ENCODE data around the gene JPT2.

The JPT2 gene

DNA sequence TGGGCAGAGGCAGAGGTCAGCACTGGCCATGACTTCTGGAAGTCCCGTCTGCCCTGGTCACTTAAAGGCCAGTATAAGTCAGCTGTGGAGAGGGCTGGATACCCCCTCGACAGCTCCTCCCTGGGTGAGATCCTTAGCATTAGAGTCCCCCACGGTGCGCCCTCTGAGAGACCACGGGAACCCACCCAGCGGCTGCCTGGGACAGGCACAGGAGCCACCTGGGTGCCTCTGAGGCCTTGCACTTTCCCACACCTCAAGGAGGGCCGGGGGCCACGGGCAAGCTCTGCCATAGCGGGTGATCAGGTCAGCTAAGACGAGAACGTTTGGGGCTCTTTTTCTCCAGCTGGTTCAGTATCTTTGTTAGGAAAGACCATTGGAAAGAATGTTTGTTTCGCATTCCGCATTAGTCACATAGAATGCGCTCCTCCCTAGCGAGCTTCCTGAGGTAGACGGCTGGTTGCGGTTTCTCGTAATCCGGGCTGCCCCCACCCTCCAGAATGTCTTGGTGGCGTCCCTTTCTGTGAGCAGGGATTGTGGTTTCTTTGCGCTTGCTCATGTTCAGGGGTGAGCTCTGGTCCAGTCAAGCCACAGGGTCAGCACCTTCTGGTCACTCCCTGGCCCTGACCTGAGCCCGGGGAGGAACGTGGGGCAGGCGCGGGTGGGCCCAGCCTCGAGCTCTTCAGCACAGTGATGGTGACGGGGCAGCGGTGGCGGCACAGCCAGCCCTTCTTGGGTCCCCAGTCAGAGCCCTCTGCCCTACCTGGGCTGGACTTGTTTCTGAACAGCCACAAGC is 68.0 kb downstream of the JPT2 start:
- Histone ChIP-seq H3K79me2 (ENCODE audit: control insufficient read depth, low read length) (no peaks in the 10 kb centered on the region), H3K4me1 (ENCODE audit: control insufficient read depth, low read length) (no peaks in the 10 kb centered on the region), H4K20me1 (ENCODE audit: control insufficient read depth, insufficient read depth, low read depth, low read length) (no peaks in the 10 kb centered on the region), H3K27ac (ENCODE audit: low read depth, low read length) (no peak overlapping the region), H3K9me2 (replicated peaks; ENCODE audit: control insufficient read depth, low read length) (no peaks in the 10 kb centered on the region), H3K9me3 (ENCODE audit: control insufficient read depth, insufficient read depth, low read length) (no peaks in the 10 kb centered on the region), H3K4me2 (ENCODE audit: low read length) (no peak overlapping the region), H3F3A (ENCODE audit: control insufficient read depth, insufficient read depth) (no peaks in the 10 kb centered on the region), H3K36me3 (ENCODE audit: control insufficient read depth, low read length) (peaks cover 57% of the 10 kb centered on the region), H3K4me3 (ENCODE audit: low read length) (no peak overlapping the region), H3K27me3 (ENCODE audit: control insufficient read depth, low read length) (no peaks in the 10 kb centered on the region)
- TF ChIP-seq, protein P1, sequence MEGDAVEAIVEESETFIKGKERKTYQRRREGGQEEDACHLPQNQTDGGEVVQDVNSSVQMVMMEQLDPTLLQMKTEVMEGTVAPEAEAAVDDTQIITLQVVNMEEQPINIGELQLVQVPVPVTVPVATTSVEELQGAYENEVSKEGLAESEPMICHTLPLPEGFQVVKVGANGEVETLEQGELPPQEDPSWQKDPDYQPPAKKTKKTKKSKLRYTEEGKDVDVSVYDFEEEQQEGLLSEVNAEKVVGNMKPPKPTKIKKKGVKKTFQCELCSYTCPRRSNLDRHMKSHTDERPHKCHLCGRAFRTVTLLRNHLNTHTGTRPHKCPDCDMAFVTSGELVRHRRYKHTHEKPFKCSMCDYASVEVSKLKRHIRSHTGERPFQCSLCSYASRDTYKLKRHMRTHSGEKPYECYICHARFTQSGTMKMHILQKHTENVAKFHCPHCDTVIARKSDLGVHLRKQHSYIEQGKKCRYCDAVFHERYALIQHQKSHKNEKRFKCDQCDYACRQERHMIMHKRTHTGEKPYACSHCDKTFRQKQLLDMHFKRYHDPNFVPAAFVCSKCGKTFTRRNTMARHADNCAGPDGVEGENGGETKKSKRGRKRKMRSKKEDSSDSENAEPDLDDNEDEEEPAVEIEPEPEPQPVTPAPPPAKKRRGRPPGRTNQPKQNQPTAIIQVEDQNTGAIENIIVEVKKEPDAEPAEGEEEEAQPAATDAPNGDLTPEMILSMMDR (IDR thresholded peaks at IDR 0.05; ENCODE audit: low read depth, low read length, poor library complexity, severe bottlenecking): no peak
- TF ChIP-seq EZH2phosphoT487 (IDR thresholded peaks at IDR 0.05; ENCODE audit: borderline replicate concordance, low read length): no peak

DNA sequence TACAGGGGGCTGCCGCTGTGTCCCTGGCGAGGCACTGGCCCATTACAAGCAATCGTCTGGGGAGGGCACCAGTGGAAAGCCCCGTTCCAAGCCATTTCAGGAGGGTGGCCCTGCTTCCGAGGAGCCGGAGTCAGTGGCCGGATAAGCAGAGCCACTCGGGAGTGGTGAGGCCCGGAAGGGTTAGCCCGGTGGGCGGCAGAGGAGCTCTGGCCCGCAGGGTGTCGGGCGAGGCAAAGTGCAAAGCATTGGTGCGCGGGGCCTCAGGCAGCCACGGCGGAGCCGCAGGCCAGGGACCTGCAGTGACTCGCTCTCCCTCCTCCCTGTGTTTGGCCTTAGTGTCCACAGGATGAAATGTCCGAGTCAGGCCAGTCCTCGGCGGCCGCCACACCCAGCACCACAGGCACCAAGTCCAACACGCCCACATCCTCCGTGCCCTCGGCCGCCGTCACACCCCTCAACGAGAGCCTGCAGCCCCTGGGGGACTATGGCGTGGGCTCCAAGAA is 68.7 kb downstream of the JPT2 start:
- H4K20me1 ChIP-seq (ENCODE audit: control insufficient read depth, insufficient read depth, low read depth, low read length): no peaks in the 10 kb centered on the region
- no peaks in the 10 kb centered on the region for H3K9me2 ChIP-seq (replicated peaks; ENCODE audit: control insufficient read depth, low read length)
- no peaks in the 10 kb centered on the region for H3K9me3 ChIP-seq (ENCODE audit: control insufficient read depth, insufficient read depth, low read length)
- H3F3A ChIP-seq (ENCODE audit: control insufficient read depth, insufficient read depth): no peaks in the 10 kb centered on the region
- no peak overlapping the region for H3K4me2 ChIP-seq (ENCODE audit: low read length)
- H3K4me3 ChIP-seq (ENCODE audit: low read length): no peak overlapping the region
- H3K36me3 ChIP-seq (ENCODE audit: control insufficient read depth, low read length): peaks cover 60% of the 10 kb centered on the region
- no peak overlapping the region for H3K27ac ChIP-seq (ENCODE audit: low read depth, low read length)
- no peaks in the 10 kb centered on the region for H3K79me2 ChIP-seq (ENCODE audit: control insufficient read depth, low read length)
- no peaks in the 10 kb centered on the region for H3K4me1 ChIP-seq (ENCODE audit: control insufficient read depth, low read length)
- TF ChIP-seq, protein P1 (IDR thresholded peaks at IDR 0.05; ENCODE audit: low read depth, low read length, poor library complexity, severe bottlenecking): no peak
- TF ChIP-seq EZH2phosphoT487 (IDR thresholded peaks at IDR 0.05; ENCODE audit: borderline replicate concordance, low read length): no peak
- no peaks in the 10 kb centered on the region for H3K27me3 ChIP-seq (ENCODE audit: control insufficient read depth, low read length)

DNA sequence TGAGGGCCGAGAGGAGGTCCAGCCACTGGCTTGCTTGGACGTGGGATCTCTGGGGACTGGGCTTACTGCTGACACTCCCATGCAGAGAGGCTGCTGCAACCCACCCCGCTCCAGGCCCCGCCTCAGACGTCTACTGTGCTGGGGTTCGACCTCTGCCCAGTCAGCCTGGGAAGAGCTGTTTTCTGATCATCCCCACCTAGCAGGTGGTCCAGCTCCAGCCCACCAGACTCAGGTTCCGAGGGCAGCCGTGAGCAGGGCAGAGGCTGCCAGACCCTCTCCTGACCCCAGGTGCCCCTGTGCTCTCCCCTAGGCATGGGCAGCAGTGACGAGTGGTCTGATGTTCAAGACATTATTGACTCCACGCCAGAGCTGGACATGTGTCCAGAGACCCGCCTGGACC is 69.9 kb downstream of the JPT2 start:
- H3F3A ChIP-seq (ENCODE audit: control insufficient read depth, insufficient read depth): no peaks in the 10 kb centered on the region
- peaks cover 63% of the 10 kb centered on the region for H3K36me3 ChIP-seq (ENCODE audit: control insufficient read depth, low read length)
- H3K9me3 ChIP-seq (ENCODE audit: control insufficient read depth, insufficient read depth, low read length): no peaks in the 10 kb centered on the region
- H3K79me2 ChIP-seq (ENCODE audit: control insufficient read depth, low read length): no peaks in the 10 kb centered on the region
- H3K4me1 ChIP-seq (ENCODE audit: control insufficient read depth, low read length): no peaks in the 10 kb centered on the region
- no peaks in the 10 kb centered on the region for H4K20me1 ChIP-seq (ENCODE audit: control insufficient read depth, insufficient read depth, low read depth, low read length)
- H3K27me3 ChIP-seq (ENCODE audit: control insufficient read depth, low read length): no peaks in the 10 kb centered on the region
- H3K27ac ChIP-seq (ENCODE audit: low read depth, low read length): no peak overlapping the region
- H3K4me3 ChIP-seq (ENCODE audit: low read length): no peak overlapping the region
- no peak overlapping the region for H3K4me2 ChIP-seq (ENCODE audit: low read length)
- TF ChIP-seq EZH2phosphoT487 (IDR thresholded peaks at IDR 0.05; ENCODE audit: borderline replicate concordance, low read length): no peak
- TF ChIP-seq, protein P1 (IDR thresholded peaks at IDR 0.05; ENCODE audit: low read depth, low read length, poor library complexity, severe bottlenecking): no peak
- no peaks in the 10 kb centered on the region for H3K9me2 ChIP-seq (replicated peaks; ENCODE audit: control insufficient read depth, low read length)
